Kidney epithelial cell (primary cell): Measurements from ENCODE around the gene CFAP161. TPM values are rescaled to one million over a fixed set of nuclear protein-coding genes. Genes with fewer than 3 reads are reported as not detected.
A peak's percentile ranks its signal among the peaks of the same experiment; 100 is the strongest.

Experiments
- DNase-seq: peaks from one replicate; pipeline ENCODE4 v3.0.0-alpha.2; 2010; ENCODE audit warnings: low read depth
- H3K27me3 ChIP-seq: 2 replicates; pipeline ENCODE4 v1.6.0; 2011; ENCODE audit warnings: low read length; ENCODE audit not compliant: control insufficient read depth, insufficient read depth
- H3K36me3 ChIP-seq: 2 replicates; pipeline ENCODE4 v1.5.1; 2011; ENCODE audit warnings: low read length; ENCODE audit not compliant: control insufficient read depth, insufficient read depth
- H3K4me3 ChIP-seq: 2 replicates; pipeline ENCODE4 v1.5.1; 2011; ENCODE audit warnings: low read depth, mild to moderate bottlenecking, control low read depth, low read length
- total RNA-seq: library from RNA; depleted of rRNA; stranded (reverse); fragments of >200 nt; gene quantifications from 2 replicates; pipeline ENCODE4 v1.2.3, GENCODE V29; 2015
- TF ChIP-seq, protein P1 (sequence below): IDR thresholded peaks from 2 replicates; pipeline ENCODE4 v1.5.1; 2011; ENCODE audit warnings: mild to moderate bottlenecking, moderate library complexity, low read length, control low read depth, inconsistent platforms; ENCODE audit not compliant: insufficient read depth, poor library complexity, severe bottlenecking

Gene CFAP161, protein sequence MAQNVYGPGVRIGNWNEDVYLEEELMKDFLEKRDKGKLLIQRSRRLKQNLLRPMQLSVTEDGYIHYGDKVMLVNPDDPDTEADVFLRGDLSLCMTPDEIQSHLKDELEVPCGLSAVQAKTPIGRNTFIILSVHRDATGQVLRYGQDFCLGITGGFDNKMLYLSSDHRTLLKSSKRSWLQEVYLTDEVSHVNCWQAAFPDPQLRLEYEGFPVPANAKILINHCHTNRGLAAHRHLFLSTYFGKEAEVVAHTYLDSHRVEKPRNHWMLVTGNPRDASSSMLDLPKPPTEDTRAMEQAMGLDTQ
- not detected in 2 replicates for total RNA-seq

DNA sequence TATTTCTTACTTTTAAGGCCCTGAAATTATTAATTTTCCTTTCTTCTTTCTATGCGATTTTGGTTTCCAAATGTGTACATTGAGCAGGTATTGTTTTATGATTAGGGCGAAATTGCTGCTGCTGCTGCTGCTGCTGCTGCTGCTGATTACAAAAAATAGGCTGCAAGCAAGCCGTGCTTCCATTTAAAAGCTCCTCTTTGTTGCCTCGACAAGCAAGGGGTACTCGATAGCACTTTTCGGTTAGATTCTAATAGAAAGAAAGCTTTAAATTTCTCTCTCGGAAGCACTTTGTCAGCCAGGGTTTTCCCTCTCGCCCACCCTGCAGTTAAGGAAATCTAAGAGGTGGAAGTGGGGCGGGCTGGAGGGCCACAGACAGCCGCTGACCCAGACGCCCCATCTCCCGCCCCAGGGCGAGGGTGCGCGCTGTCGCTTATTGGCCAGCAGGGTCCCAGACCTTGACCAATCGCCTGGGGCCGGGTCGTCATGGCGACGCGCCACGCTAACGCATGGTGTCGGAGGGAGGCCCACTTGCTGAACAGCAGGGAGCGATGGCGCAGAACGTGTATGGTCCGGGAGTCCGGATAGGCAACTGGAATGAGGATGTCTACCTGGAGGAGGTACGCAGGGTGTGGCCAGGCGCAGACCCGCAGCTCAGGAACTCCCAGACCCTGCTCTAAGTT lies at the start of gene CFAP161:
CFAP161 (plus strand) TSS at position 489 of the 680 bp plus-strand sequence; CDS start at position 549, 60 bp downstream.
- peaks cover 6% of the 10 kb centered on the region for H3K27me3 ChIP-seq
- DNase-seq, result no peak
- H3K36me3 ChIP-seq, result no peaks in the 10 kb centered on the region
- TF ChIP-seq, protein P1, sequence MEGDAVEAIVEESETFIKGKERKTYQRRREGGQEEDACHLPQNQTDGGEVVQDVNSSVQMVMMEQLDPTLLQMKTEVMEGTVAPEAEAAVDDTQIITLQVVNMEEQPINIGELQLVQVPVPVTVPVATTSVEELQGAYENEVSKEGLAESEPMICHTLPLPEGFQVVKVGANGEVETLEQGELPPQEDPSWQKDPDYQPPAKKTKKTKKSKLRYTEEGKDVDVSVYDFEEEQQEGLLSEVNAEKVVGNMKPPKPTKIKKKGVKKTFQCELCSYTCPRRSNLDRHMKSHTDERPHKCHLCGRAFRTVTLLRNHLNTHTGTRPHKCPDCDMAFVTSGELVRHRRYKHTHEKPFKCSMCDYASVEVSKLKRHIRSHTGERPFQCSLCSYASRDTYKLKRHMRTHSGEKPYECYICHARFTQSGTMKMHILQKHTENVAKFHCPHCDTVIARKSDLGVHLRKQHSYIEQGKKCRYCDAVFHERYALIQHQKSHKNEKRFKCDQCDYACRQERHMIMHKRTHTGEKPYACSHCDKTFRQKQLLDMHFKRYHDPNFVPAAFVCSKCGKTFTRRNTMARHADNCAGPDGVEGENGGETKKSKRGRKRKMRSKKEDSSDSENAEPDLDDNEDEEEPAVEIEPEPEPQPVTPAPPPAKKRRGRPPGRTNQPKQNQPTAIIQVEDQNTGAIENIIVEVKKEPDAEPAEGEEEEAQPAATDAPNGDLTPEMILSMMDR, result no peak
- peak within 1 kb of the TSS; percentile 6 for H3K4me3 ChIP-seq

DNA sequence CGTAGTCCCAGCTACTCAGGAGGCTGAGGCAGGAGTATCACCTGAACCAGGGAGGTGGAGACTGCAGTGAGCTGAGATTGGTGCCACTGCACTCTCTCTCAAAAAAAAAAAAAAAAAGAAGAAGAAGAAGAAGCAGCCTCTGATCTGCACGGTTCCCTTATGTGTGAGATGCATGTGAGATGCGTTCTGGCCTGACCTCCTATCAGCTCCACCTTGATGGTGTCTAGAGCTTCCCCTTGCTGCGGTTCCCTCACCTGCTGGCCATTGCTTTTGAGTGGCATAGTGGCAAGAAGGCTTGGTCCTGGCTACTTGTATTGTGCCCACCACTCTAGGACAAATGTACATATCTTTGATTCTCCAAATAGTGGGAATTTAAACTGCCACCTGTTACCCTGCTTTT lies 49.4 kb upstream of the CFAP161 start:
- DNase-seq, result no peak
- TF ChIP-seq, protein P1, result no peak
- Histone ChIP-seq H3K27me3 (no peaks in the 10 kb centered on the region), H3K36me3 (no peaks in the 10 kb centered on the region), H3K4me3 (no peak overlapping the region)

DNA sequence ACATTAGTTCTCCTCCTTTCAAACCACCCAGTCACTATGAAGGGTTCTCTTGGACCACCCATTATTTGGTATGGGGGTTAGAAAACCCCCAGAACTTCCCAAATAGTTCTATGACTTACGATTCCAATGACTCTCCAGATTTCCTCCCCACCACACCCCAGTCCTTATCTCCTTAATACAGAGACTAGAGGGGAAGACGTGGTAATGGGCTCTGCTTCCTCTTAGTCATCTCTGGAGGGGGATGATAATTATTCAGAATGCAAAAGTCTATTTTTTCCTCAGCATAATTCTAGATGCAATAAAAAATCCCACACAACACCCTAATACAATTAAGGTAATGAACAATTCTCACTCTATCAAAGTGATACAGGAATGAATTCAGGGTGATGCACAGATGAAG lies 48.9 kb upstream of the CFAP161 start:
- DNase-seq, result no peak
- no peaks in the 10 kb centered on the region for H3K36me3 ChIP-seq
- no peaks in the 10 kb centered on the region for H3K27me3 ChIP-seq
- TF ChIP-seq, protein P1, result no peak
- H3K4me3 ChIP-seq, result no peak overlapping the region

DNA sequence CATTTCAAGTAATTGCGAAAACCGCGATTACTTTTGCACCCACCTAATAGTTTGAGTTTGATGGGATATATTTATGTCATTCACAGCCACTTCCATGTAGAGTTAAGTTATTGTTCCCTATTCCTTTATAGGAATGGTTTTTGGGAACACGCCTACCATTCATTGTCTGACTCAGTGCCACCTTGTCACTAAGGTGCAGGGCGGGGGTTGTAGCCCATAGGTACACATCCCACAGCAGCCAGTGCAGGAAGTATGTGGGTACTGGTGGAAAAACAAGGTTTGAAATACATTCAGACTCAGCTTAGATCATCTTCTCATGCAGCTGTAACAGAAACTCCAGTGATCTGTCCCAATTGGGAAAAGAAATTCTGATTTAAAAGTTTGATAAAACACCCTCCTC lies 48.2 kb upstream of the CFAP161 start:
- TF ChIP-seq, protein P1, result no peak
- no peak for DNase-seq
- H3K4me3 ChIP-seq, result no peak overlapping the region
- no peaks in the 10 kb centered on the region for H3K36me3 ChIP-seq
- H3K27me3 ChIP-seq, result no peaks in the 10 kb centered on the region

DNA sequence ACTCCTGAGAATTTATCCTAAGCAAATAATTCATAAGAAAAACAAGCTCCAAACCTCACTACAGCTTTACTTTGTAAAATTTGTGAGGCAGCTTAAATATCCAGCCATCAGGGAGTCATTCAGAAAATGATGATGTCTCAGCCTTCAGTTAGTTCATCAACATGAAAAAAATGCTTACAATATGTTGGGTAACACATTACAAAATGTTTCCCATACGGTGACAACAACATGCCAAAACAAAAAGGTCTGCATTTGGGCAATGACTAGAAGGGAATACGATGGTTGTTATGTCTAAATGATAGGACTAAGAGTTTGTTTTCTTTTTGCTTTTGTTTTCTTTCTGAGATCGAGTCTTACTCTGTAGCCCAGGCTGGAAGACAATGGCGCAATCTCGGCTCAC lies 47.0 kb upstream of the CFAP161 start:
- Histone ChIP-seq H3K27me3 (no peaks in the 10 kb centered on the region), H3K4me3 (no peak overlapping the region), H3K36me3 (no peaks in the 10 kb centered on the region)
- no peak for DNase-seq
- TF ChIP-seq, protein P1, result no peak
